Measurements from ENCODE around the gene PRKCE.

- no peak for TF ChIP-seq CTCF (IDR thresholded peaks at IDR 0.05; ENCODE audit: low read depth, low read length, missing input control)
- no peak for TF ChIP-seq ZBTB33 (IDR thresholded peaks at IDR 0.05)
- no peak for TF ChIP-seq RAD21 (IDR thresholded peaks at IDR 0.05)
- no peak for TF ChIP-seq RXRA (IDR thresholded peaks at IDR 0.05)
- no peak for TF ChIP-seq MAX (IDR thresholded peaks at IDR 0.05)
- no peak for TF ChIP-seq YY1 (IDR thresholded peaks at IDR 0.05)
- TF ChIP-seq, protein P1, sequence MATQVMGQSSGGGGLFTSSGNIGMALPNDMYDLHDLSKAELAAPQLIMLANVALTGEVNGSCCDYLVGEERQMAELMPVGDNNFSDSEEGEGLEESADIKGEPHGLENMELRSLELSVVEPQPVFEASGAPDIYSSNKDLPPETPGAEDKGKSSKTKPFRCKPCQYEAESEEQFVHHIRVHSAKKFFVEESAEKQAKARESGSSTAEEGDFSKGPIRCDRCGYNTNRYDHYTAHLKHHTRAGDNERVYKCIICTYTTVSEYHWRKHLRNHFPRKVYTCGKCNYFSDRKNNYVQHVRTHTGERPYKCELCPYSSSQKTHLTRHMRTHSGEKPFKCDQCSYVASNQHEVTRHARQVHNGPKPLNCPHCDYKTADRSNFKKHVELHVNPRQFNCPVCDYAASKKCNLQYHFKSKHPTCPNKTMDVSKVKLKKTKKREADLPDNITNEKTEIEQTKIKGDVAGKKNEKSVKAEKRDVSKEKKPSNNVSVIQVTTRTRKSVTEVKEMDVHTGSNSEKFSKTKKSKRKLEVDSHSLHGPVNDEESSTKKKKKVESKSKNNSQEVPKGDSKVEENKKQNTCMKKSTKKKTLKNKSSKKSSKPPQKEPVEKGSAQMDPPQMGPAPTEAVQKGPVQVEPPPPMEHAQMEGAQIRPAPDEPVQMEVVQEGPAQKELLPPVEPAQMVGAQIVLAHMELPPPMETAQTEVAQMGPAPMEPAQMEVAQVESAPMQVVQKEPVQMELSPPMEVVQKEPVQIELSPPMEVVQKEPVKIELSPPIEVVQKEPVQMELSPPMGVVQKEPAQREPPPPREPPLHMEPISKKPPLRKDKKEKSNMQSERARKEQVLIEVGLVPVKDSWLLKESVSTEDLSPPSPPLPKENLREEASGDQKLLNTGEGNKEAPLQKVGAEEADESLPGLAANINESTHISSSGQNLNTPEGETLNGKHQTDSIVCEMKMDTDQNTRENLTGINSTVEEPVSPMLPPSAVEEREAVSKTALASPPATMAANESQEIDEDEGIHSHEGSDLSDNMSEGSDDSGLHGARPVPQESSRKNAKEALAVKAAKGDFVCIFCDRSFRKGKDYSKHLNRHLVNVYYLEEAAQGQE (IDR thresholded peaks at IDR 0.05): no peak
- no peak for TF ChIP-seq ATF3 (IDR thresholded peaks at IDR 0.05)
- no peak for TF ChIP-seq JUND (IDR thresholded peaks at IDR 0.05)
- no peak for TF ChIP-seq GABPA (IDR thresholded peaks at IDR 0.05 in 1 of 2, conservative IDR thresholded peaks at IDR 0.05 in 1 of 2)
- no peak for TF ChIP-seq SP1 (IDR thresholded peaks at IDR 0.05)
- no peak for TF ChIP-seq TAF1 (conservative IDR thresholded peaks at IDR 0.05)
- no peak for TF ChIP-seq EGR1 (IDR thresholded peaks at IDR 0.05; ENCODE audit: low read depth in 2 of 2)
Measured at GRCh38 chr2:45725731-45726130, 74.3 kb downstream of the PRKCE start.

Data from liver (tissue), 3 donors.